Right renal pelvis (tissue), 4 donors: Measurements from ENCODE around the gene DMP1. TPM values are rescaled to one million over a fixed set of nuclear protein-coding genes. Genes with fewer than 3 reads are reported as not detected.

Experiments
- DNase-seq, 4 donors: peaks; one replicate each; pipeline ENCODE4 v3.0.0-alpha.2; 2013; ENCODE audit warnings: low read depth in 4 of 4, low spot score in 3 of 4, missing footprints in 1 of 4
- polyA plus RNA-seq, 4 donors: library from polyadenylated mRNA; unstranded; fragments of 120-200 nt; gene quantifications; one replicate each; pipeline ENCODE4 v1.2.1, GENCODE V29; 2013; ENCODE audit not compliant: insufficient read length in 4 of 4

The DMP1 gene, protein sequence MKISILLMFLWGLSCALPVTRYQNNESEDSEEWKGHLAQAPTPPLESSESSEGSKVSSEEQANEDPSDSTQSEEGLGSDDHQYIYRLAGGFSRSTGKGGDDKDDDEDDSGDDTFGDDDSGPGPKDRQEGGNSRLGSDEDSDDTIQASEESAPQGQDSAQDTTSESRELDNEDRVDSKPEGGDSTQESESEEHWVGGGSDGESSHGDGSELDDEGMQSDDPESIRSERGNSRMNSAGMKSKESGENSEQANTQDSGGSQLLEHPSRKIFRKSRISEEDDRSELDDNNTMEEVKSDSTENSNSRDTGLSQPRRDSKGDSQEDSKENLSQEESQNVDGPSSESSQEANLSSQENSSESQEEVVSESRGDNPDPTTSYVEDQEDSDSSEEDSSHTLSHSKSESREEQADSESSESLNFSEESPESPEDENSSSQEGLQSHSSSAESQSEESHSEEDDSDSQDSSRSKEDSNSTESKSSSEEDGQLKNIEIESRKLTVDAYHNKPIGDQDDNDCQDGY
- polyA plus RNA-seq, result under 1 TPM in 1 of 4 donors, not detected in 3; 0.01 TPM

DNA sequence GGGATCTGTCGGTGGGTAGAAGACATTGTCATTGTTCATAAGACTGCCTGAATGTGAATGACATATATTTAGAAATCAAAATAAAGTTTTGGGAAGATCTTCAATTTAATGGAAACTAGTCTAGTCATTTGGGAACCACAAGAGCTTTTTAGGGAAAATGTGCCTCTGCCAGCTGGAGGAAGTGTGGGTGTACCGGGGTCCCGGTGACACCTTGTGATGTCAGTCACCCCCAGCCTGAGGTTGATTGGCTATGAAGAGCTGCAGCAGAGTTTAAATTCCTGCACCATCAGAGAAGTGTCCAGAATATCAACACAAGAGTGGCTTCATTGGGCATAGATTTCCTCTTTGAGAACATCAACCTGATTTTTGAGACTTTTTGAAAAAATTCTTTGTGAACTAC is at the start of gene DMP1:
DMP1 (plus strand) TSS at position 301 of the 400 bp plus-strand sequence. CDS start 6,213 bp downstream, outside the sequence.
- DNase-seq, result no peak

DNA sequence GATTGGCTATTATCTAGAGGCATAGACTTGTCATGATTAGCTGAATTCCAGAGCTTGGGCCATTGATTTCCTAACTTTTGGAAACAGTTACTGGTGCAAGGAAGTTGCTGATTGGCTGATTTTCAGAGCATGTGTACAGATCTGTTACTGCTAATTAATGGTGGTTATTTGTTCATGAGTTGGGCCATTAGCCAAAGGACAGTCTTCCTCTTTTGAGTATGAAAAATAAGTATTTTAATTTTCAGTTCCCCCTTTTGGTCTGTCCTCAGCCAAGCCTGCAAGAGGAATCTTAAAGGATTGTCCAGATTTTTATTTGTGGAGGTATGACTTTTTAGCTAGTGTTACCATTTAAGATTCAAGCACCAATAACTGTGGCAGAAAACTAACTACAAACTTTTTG is 48.7 kb upstream of the DMP1 start:
- DNase-seq, result no peak

DNA sequence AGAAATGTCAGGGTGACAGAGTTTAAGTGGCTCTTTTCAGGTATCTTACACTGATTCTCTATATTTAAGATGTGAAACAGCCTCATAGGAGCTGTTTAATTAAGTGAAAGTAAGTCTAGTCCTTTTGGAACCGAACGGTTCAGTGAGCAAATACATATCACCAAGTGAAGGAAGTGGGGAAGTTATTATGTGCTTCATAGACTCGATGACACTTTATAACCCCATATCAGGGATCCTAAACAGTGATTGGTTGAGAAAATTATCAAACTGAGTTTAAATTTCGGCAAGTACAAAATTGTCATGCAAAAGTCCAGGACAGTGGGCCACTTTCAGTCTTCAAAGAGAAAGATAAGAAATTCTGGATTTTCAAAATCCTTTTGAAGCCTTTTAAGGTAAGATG is 41.9 kb upstream of the DMP1 start, which contains the start of gene DSPP:
DSPP (plus strand) TSS at position 301 of the 400 bp plus-strand sequence. CDS start 2,380 bp downstream, outside the sequence.
- DNase-seq, result no peak

DNA sequence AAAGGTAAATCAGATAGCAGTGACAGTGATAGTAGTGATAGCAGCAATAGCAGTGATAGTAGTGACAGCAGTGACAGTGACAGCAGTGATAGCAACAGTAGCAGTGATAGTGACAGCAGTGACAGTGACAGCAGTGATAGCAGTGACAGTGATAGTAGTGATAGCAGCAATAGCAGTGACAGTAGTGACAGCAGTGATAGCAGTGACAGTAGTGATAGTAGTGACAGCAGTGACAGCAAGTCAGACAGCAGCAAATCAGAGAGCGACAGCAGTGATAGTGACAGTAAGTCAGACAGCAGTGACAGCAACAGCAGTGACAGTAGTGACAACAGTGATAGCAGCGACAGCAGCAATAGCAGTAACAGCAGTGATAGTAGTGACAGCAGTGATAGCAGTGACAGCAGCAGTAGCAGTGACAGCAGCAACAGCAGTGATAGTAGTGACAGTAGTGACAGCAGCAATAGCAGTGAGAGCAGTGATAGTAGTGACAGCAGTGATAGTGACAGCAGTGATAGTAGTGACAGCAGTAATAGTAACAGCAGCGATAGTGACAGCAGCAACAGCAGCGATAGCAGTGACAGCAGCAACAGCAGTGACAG is 35.7 kb upstream of the DMP1 start:
- no peak for DNase-seq

DNA sequence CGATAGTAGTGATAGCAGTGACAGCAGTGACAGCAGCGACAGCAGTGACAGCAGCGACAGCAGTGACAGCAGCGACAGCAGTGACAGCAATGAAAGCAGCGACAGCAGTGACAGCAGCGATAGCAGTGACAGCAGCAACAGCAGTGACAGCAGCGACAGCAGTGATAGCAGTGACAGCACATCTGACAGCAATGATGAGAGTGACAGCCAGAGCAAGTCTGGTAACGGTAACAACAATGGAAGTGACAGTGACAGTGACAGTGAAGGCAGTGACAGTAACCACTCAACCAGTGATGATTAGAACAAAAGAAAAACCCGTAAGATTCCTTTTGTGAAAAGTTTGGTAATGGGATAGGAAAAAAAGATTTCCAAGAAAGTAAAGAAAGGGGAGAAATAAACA is 33.8 kb upstream of the DMP1 start:
- DNase-seq, result no peak

DNA sequence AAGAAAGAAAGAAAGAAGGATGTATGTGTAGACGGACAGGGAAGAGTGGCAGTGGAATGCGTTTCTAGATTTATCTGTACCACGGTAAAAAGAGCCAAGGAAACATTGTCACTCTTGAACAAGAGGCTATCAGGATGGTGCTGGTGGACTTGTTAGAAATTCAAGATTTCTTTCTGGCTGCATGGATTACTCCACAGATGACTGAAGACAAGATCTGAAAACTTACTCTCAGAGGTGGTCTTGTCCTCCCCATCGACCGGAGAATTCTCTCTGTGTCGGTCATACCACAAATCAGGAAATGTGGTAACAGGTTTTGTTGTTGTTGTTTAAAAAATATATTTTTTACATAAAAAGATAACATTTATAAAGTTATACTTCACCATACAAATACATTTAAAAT is 30.0 kb upstream of the DMP1 start:
- DNase-seq, result no peak

DNA sequence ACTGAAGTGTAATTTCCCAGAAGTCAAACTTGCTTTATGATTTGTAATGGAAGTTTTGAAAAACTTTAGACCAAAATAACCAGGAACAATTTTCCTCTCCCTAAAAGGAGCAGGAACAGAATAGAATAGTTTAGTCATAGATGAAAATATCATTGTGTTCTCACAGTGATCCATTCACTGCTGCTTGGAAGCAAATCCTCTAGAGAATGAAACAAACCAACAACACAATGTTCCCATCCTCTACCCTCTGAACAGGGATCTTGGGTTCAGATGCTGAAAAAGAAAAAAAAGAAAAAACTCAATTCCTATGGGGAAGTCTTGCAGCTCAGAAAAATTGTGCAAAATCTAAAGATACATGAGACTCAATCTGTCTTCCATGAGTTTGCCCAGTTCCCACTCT is 29.6 kb upstream of the DMP1 start:
- no peak for DNase-seq

DNA sequence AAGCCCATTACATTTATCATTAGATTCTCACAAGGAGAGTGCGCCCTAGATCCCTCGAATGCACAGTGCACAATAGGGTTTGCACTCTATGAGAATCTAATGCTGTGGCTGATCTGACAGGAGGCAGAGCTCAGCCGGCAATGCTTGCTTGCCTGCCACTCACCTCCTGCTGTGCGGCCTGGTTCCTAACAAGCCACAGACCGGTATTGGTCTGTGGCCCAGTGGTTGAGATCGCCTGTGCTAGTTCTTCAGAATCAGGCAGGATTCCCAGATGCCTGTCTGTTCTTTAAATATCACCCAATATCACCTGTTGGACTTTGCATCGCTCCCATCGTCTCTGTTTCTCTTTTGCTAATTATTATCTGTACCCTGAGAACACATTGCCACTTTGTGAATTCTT is 27.8 kb upstream of the DMP1 start:
- DNase-seq, result no peak

DNA sequence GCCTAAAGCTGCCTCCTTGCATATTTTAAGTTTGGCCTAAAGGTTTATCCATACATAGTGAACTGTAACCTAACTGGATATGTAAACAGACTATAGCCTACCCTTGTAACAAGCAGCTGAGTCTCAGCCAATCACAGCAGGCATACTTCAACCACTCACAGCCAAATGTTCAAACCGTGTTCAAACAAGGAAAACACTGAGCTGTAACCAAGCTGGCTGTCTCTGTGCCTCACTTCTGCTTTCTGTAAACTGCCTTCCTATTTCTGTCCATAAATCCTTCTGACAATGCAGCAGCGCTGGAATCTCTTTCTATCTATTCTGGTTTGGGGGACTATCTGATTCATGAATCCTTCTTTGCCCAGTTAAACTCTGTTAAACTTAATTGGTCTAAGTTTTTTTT is 25.4 kb upstream of the DMP1 start:
- no peak for DNase-seq

DNA sequence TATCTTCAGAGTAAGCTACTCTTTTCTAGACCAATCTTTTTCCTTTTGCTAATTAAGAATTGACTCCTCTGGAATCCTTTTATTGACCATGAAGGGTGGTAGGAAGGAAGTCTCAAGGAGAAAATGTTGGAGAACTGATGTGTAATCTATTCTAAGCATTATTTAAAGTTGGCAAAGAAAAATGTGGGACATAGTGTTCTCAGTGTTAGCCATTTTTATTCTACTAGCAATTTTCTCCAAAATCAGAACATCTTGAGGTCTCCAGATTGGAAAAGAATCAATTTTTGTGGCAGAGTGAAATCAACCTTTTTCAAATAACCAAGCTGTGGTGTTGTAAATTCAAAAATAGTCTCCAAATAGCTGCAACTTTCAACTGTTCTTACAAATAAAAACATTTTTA is 18.4 kb upstream of the DMP1 start:
- DNase-seq, result no peak

DNA sequence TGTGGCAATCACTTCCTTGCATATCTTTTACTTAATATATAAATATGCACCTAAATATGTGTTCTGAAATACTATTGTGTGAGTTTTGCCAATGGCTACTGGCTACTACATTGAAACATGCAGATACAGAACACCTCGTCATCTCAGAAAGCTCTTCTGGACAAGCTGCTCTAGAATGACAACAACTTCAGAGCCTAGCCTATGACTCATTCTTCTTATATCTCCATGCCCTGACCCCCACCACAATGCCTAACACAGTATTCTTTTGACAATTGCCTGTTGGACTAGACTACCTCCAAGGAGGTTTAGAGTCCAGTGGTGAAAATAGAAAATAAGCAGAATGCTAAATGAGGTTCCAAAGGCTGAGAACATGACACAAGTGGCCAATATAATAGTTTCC is 17.6 kb upstream of the DMP1 start:
- DNase-seq, result no peak

DNA sequence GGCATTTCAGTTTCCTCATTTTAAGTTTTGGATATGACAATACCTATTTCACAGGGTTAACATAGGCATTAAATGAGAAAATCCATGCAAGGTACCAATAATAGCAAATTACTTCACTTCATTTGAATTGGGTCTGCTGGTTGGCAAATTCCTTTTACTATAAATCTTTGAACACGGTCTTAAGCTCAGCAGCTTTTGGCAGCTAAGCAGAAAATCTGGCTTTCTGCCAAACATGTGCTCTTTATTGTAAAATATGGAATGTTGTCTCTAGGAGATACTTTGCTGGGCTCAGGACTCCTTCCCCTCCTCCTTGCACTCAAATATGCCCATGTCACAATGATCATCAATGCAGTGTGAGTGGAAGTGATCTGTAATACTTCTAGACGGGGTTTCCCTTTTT is 16.8 kb upstream of the DMP1 start:
- DNase-seq, result peak; percentile 2 to 15 (median 8)

DNA sequence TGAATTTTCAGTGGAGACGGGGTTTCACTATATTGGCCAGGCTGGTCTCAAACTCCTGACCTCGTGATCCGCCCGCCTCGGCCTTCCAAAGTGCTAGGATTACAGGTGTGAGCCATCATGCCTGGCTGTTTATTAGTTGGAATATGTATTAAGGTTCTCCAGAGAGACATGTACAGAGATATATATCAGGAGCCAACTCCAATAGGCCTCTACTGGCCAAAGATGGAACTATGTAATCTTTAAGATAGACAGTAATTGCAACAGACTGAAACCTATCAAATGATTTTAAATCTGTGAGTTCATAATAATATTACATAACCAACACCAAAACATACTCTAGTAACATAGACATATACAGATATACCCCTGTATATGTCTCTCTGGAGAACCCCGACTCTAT is 5.8 kb upstream of the DMP1 start:
- DNase-seq, result no peak

DNA sequence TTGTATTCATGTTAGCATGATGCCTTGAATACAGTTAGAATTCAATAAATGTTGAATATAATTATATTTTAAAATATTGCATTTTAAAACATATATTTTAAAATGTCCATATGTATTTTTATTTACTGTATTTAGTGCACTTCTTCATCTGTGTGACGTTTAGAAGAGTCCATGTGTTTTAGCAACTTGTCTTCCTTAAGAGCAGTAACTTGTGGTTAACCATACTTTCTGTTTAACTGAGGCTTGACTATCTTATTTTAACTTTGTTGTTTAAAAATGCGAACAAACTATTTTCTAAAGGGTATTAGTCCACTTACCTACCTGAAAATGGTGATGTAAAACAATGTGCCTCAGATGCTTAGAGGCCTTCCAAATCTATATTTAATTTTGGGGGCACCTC is 858 bp downstream of the DMP1 start:
- DNase-seq, result no peak

DNA sequence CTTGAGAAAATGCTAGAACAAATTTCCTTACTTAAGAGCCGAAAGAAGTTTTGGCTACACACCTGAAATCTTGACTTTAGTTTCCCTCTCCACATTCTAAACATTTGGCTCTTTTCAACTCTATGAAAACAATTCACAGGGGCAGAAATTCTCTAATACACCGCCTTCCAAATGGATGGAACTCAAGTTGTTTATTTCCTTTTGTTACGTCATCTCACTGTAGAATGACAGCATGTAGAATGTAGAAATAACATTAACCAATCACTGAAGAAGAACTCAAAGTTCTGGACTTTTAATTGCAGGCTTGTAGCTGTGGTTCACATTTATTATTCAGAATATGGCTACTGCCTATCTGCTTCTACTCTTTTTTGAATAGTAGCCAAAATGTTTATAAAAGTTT is 1.9 kb downstream of the DMP1 start:
- DNase-seq, result no peak

DNA sequence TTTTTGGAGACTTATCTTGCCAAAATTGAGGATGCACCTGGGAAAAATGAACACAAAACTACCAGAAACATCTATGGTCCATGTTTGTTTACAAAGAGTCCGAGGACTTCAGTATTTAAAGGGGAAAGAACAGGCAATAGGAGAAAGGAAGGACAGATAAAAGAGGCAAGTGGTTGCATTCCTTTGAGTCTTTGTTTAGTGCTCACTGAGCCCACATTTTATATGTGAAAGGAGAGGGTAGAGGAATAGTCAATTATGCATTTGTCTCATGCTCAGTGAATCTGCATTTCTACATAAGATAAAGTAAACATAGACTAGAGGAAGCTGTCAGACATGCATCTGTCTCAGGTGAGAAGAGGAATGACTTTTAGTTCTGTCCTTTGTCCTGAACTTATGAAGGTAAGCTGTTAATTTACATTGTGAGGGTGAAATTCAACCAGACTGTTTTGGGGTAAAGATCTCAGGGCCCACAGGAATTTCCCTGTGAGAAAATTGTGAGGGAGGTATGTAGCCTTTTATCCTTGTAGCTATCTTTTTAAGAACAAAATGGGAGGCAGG is 4.5 kb downstream of the DMP1 start:
- no peak for DNase-seq

DNA sequence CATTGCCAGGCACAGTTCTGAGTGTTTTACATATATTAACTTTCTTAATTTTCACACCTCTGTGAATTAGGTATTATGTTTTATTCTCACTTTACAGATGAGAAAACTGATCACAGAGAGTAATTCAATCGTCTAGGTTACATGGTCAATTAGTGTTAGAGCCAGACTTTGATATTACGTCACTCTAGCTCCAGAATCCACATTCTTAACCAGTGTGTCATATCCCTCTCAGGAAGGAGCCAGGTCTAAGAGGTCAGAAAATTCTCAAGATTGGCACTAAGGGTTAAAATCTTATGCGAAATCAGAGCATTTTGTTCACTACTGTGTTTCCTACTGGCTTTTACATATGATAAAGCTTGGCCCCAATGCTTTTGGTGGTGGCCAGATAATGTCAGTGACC is 7.4 kb downstream of the DMP1 start:
- DNase-seq, result no peak

DNA sequence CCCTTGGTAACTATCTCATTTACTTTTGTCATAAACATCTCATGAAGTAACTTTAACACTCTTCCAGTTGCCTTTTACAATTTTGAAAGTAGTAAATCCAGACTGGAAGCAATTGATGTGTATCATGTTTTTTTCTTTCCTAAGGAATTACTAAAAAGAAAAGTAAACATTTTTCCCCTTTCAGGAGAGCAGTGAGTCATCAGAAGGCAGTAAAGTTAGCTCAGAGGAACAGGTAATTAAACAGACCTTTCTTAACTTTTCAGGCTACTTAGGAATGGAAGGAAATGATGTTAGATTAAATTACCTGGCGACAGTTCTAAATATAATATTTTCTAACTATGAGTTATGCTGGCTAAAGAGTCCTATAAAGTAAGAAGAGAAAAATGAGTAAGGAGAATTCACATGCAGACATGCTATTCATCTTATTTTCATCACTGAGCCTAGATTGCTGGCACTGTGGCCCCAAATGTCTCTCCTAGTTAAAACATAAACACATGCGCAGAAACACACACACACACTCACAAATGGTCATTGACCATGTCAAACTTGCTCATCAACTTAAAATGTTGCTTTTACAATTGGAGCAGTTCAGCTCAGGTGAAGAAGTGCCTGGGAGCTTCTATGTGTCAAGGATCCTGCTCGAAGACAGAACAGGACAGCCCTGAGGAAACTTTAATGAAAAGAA is 9.3 kb downstream of the DMP1 start:
- no peak for DNase-seq

DNA sequence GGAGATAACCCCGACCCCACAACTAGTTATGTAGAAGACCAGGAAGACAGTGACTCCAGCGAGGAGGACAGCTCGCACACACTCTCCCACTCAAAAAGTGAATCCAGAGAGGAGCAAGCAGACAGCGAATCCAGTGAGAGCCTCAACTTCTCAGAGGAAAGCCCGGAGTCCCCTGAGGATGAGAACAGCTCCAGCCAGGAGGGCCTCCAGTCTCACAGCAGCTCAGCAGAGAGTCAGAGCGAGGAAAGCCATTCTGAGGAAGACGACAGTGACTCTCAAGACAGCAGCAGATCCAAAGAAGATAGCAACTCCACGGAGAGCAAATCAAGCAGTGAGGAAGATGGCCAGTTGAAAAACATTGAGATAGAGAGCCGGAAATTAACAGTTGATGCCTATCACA is 12.8 kb downstream of the DMP1 start:
- DNase-seq, result no peak

DNA sequence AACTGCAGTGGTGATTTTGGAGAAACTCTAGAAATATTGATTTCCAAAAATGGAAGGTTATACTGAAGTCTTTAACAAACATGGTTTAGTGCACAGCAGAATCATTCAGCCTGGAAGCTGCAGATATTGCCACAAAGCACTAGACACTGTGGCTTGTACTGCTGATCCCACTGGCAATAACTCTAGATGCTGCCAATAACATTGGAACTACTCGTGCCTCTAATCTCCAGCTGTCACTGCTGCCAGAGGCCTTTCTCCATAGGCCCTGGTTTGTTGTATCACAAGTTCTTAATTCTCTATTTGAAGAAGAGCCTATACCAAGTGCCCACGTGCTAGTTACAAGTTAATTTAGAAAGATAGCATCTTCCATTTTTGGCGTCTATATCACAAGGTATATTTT is 19.3 kb downstream of the DMP1 start:
- DNase-seq, result no peak

DNA sequence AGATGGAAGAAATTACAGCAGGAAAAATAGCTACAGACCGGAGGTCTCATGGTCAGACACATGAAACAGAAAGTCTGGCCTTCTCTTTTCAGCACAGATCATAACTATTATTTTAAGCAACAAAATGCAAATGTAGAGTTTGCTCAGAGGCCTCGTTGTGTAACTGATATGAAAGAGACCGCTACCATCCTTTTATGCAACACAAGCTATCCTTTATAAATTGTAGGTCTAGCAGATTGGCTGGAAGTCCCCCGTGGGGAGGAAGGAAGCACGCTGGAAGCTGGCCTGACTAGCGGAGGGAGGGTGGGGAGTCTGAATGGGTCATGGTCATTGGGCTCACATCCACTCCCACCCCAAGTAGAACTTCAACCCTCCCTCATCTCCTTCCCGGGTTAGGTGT is 27.7 kb downstream of the DMP1 start:
- no peak for DNase-seq
